ENCODE results near the gene UNC45A.

- no peak for TF ChIP-seq CTCF (IDR thresholded peaks at IDR 0.05)
- TF ChIP-seq POLR2A (IDR thresholded peaks at IDR 0.05), result no peak
These were observed 22.4 kb upstream of the UNC45A start for GRCh38 chr15:90912770-90913075.
